Mesangial cell (primary cell): ENCODE data around the gene IRF3. TPM values are rescaled to one million over a fixed set of nuclear protein-coding genes. Genes with fewer than 3 reads are reported as not detected.

Source experiments
- total RNA-seq: library from RNA; depleted of rRNA; stranded (reverse); fragments of >200 nt; gene quantifications from 2 replicates; pipeline ENCODE4 v1.2.3, GENCODE V29; 2015

IRF3 gene, protein sequence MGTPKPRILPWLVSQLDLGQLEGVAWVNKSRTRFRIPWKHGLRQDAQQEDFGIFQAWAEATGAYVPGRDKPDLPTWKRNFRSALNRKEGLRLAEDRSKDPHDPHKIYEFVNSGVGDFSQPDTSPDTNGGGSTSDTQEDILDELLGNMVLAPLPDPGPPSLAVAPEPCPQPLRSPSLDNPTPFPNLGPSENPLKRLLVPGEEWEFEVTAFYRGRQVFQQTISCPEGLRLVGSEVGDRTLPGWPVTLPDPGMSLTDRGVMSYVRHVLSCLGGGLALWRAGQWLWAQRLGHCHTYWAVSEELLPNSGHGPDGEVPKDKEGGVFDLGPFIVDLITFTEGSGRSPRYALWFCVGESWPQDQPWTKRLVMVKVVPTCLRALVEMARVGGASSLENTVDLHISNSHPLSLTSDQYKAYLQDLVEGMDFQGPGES
- total RNA-seq = 86.6 and 127 TPM in 2 replicates

GRCh38 chr19:49665351-49666119, at the start of gene IRF3, which contains the start of gene BCL2L12:
Gene IRF3 (minus strand): TSS chr19:49665857. CDS start chr19:49664838, 1,019 bp downstream.
Gene BCL2L12 (plus strand): TSS chr19:49665933. CDS start chr19:49666693, 760 bp downstream.

DNA sequence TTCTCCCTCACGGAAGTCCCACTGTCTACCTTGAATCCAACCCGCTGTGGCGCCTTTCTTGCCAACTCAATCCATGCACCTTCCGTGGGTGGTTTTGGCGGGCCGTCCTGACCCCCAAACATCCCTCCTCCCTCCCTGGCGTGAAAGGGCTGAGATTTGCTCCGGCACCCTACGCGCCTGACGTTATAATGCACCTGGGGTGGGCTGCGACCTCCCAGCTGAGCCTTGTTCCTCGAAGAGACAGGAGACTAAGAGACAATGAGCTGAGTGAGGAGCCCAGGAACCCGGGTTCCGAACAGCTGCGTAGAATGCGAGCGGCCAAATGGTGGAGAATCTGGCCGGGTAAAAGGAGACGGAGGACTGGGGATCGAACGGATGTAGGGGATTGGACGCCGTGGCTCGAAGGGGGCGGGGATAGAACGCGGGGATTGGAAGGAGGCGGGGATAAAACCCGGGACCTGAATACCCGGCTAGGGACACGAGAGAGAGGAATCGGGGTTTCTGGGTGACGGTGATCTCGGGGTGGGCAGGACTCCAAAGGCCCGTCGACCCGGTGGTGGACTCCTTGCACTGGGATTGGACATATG, 25.1 kb upstream of the IRF3 start, which contains the start of gene CPT1C:
Gene CPT1C (plus strand): TSS at position 461 of the 587 bp plus-strand sequence. CDS start 1,137 bp downstream, outside the sequence.

DNA sequence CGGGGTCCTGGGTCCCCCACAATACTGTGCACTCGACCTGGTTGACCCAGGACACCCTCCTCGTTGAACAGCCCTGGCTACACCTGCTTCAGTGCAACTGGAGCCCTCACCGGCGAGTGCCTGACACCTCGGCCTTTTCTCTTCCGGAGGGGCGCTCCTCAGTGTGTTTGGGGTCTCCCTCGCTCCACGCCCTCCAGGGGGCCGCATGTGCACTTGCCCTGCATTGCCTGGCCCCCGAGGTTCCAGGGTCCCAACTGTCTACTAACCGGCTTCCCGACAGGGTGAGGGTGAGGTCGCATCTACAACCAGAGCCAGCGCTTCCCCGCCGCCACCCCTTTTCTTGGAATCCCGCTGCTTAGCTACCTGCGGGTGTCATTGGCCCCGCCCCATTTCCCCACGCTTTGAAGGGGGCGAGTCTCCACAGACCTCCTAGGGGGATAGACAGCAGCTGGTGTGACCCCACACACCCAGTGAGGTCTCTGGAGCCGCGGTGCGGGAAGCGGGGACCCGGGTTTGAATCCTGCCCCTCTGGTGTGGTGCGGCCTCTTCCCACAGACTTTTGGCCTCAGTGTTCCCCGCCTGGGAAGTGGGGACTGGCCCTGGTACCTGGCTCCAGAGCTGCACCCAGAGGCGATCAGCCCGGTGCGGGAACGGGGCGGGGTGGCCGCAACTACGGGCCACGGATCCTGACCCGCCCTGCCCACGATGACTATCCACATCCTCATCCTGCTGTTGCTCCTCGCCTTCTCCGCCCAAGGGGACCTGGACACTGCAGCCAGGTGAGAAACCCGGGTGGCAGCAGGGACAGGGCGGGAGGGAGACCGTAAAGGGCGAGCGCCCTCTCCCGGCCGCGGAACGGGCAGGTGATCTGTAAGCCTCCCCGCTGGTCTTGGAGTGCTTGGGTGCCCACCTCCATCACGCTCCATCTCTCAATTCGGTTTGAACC, 23.7 kb upstream of the IRF3 start, which contains the start of gene ADM5:
Gene ADM5 (plus strand): TSS at position 462 of the 946 bp plus-strand sequence. CDS start 244 bp downstream, at position 706.

GRCh38 chr19:49677231-49677900, 11.7 kb upstream of the IRF3 start, which contains the start of gene PRMT1:
Gene PRMT1 (plus strand): TSS chr19:49677271. CDS start chr19:49677281, 10 bp downstream.

DNA sequence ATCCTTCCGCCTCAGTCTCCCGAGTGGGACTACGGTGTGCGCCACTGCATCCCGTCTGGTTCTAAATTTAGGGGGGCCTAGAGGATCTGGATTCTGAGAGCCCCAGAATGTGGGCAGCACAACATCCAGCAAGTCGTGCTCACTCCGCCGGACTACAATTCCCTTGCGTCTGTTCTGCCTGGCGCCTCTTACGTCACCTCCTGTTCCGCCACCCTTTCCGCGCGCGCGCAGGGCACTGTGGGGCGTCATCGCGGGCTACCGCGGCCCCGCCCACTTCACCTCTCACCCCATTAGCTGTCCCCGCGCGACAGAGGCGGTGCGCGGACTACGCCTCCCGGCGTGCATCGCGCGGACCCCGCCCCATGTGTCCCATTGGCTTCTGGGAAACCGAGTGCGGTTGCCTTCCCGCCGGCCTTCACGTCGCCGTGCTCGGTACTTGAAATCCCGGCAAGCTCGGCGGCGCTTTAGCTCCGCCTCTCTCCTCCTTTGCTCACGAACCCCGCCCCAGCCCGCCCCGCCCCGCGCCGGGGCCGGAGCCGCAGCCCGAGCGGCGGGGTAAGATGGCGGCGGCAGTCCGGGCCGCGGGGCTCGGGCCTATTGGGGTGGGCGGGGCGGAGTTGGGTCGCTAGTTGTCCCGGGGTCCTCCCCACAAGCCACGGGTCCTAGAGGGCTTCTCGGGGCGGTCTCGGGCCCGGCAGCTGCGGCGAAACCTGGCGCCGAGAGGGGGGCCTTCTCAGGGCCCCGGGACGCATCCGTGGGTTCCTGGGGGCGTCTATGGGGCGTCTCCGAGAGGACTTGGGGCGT, 23.8 kb downstream of the IRF3 start, which contains the start of gene SCAF1:
Gene SCAF1 (plus strand): TSS at position 522 of the 804 bp plus-strand sequence. CDS start 2,818 bp downstream, outside the sequence.

GRCh38 chr19:49640113-49640898, 25.4 kb downstream of the IRF3 start, which contains the start of gene RRAS:
Gene RRAS (minus strand): TSS chr19:49640143. CDS start chr19:49640098, 45 bp downstream.

Other genes with a start within 250 kb of the IRF3 start
- gene PTH2, start 242.4 kb downstream of the IRF3 start, total RNA-seq = not detected in 2 replicates
- gene GFY, start 240.5 kb downstream of the IRF3 start, total RNA-seq = not detected in 2 replicates
- under 0.01 TPM in 2 replicates for gene SLC17A7, start 224.3 kb downstream of the IRF3 start, total RNA-seq
- 97.8 and 107 TPM in 2 replicates for gene PIH1D1, start 214.0 kb downstream of the IRF3 start, total RNA-seq
- gene ALDH16A1, start 212.6 kb downstream of the IRF3 start, total RNA-seq = 37.5 and 43.7 TPM in 2 replicates
- gene FLT3LG, start 191.6 kb downstream of the IRF3 start, total RNA-seq = 0.81 and 5.7 TPM in 2 replicates
- gene RPL13A, start 178.2 kb downstream of the IRF3 start, total RNA-seq = 3,557 and 5,004 TPM in 2 replicates
- gene RPS11, start 169.4 kb downstream of the IRF3 start, total RNA-seq = 3,157 and 4,504 TPM in 2 replicates
- gene FCGRT, start 153.2 kb downstream of the IRF3 start, total RNA-seq = 36.2 and 124 TPM in 2 replicates
- gene RCN3, start 137.9 kb downstream of the IRF3 start, total RNA-seq = 88.3 and 94.6 TPM in 2 replicates
- 135 and 207 TPM in 2 replicates for gene NOSIP, start 85.3 kb downstream of the IRF3 start, total RNA-seq
- 0.16 and 1.1 TPM in 2 replicates for gene PRRG2, start 84.5 kb downstream of the IRF3 start, total RNA-seq
- 12.1 and 15.8 TPM in 2 replicates for gene PRR12, start 74.7 kb downstream of the IRF3 start, total RNA-seq
- gene RRAS, start 25.7 kb downstream of the IRF3 start, total RNA-seq = 71.7 and 112 TPM in 2 replicates
- 39.8 and 41.7 TPM in 2 replicates for gene SCAF1, start 23.6 kb downstream of the IRF3 start, total RNA-seq
- 20.0 and 67.8 TPM in 2 replicates for gene BCL2L12, start 76 bp upstream of the IRF3 start, total RNA-seq
- 222 and 459 TPM in 2 replicates for gene PRMT1, start 11.4 kb upstream of the IRF3 start, total RNA-seq
- gene ADM5, start 23.7 kb upstream of the IRF3 start, total RNA-seq = 0.38 and 0.49 TPM in 2 replicates
- 4.4 and 30.8 TPM in 2 replicates for gene CPT1C, start 25.3 kb upstream of the IRF3 start, total RNA-seq
- not detected in 2 replicates for gene TSKS, start 97.4 kb upstream of the IRF3 start, total RNA-seq
- gene AP2A1, start 101.1 kb upstream of the IRF3 start, total RNA-seq = 149 and 166 TPM in 2 replicates
- 22.3 and 33.6 TPM in 2 replicates for gene FUZ, start 147.4 kb upstream of the IRF3 start, total RNA-seq
- 36.0 and 48.4 TPM in 2 replicates for gene MED25, start 152.4 kb upstream of the IRF3 start, total RNA-seq
- 106 and 159 TPM in 2 replicates for gene PTOV1, start 185.3 kb upstream of the IRF3 start, total RNA-seq
- gene PNKP, start 201.7 kb upstream of the IRF3 start, total RNA-seq = 47.2 and 60.3 TPM in 2 replicates
- 36.3 and 38.9 TPM in 2 replicates for gene AKT1S1, start 211.5 kb upstream of the IRF3 start, total RNA-seq
- 24.3 and 39.8 TPM in 2 replicates for gene TBC1D17, start 211.8 kb upstream of the IRF3 start, total RNA-seq
- gene IL4I1, start 231.0 kb upstream of the IRF3 start, total RNA-seq = 2.3 and 4.4 TPM in 2 replicates